ENCODE measurements around the gene FASN.

FASN gene

GRCh38 chr17:82050152-82050760 lies 47.8 kb downstream of the FASN start:
- TF ChIP-seq CTCF (IDR thresholded peaks at IDR 0.05) = no peak

- TF ChIP-seq CTCF (IDR thresholded peaks at IDR 0.05) = no peak
Observed at GRCh38 chr17:82049521-82049971, 48.5 kb downstream of the FASN start.

GRCh38 chr17:82049106-82049505 lies 48.9 kb downstream of the FASN start:
- no peak for TF ChIP-seq CTCF (IDR thresholded peaks at IDR 0.05)

GRCh38 chr17:82048571-82048971 lies 49.5 kb downstream of the FASN start:
- no peak for TF ChIP-seq CTCF (IDR thresholded peaks at IDR 0.05)

GRCh38 chr17:82047914-82048570 lies 50.0 kb downstream of the FASN start:
- TF ChIP-seq CTCF (IDR thresholded peaks at IDR 0.05) = no peak

- no peak for TF ChIP-seq CTCF (IDR thresholded peaks at IDR 0.05)
Observed at GRCh38 chr17:82047379-82047778, 50.7 kb downstream of the FASN start.

GRCh38 chr17:82046903-82047302 lies 51.1 kb downstream of the FASN start:
- no peak for TF ChIP-seq CTCF (IDR thresholded peaks at IDR 0.05)
